ACC112 (cell line): ENCODE results near the gene DPF3.
"Not testable (repeated sequence)": the region's sequence is repeated elsewhere in the genome, so short reads cannot be mapped to it uniquely, and the experiment has no call there.

Experiments
- H2AFZ ChIP-seq: fragments of 200-600 bp; sonication (generic); one replicate; pipeline ENCODE4 v1.6.0; 2017; ENCODE audit warnings: antibody characterized with exemption, low read length; ENCODE audit not compliant: unreplicated experiment
- H3K27ac ChIP-seq: fragments of 200-600 bp; sonication (generic); 2 replicates; pipeline ENCODE4 v1.5.1; 2014; ENCODE audit warnings: low read depth, mild to moderate bottlenecking, antibody characterized with exemption, low read length, moderate library complexity
- H3K27me3 ChIP-seq: fragments of 200-600 bp; sonication (generic); 2 replicates; pipeline ENCODE4 v1.6.1; 2014; ENCODE audit warnings: mild to moderate bottlenecking, antibody characterized with exemption, low read length, moderate library complexity, mixed read lengths; ENCODE audit not compliant: insufficient read depth
- H3K36me3 ChIP-seq: fragments of 200-600 bp; sonication (generic); 2 replicates; pipeline ENCODE4 v1.6.1; 2016; ENCODE audit warnings: mild to moderate bottlenecking, antibody characterized with exemption, low read length, moderate library complexity, mixed read lengths; ENCODE audit not compliant: insufficient read depth
- H3K4me1 ChIP-seq: fragments of 200-600 bp; sonication (generic); one replicate; pipeline ENCODE4 v1.6.1; 2016; ENCODE audit warnings: low read length, mixed read lengths; ENCODE audit not compliant: insufficient read depth, unreplicated experiment, control insufficient read depth
- H3K4me3 ChIP-seq: fragments of 200-600 bp; sonication (generic); 2 replicates; pipeline ENCODE4 v1.5.1; 2014; ENCODE audit warnings: mild to moderate bottlenecking, low read depth, low read length
- H3K79me2 ChIP-seq: fragments of 200-600 bp; sonication (generic); one replicate; pipeline ENCODE4 v1.6.0; 2016; ENCODE audit warnings: low read length; ENCODE audit not compliant: control insufficient read depth, unreplicated experiment, insufficient read depth

Gene DPF3

DNA sequence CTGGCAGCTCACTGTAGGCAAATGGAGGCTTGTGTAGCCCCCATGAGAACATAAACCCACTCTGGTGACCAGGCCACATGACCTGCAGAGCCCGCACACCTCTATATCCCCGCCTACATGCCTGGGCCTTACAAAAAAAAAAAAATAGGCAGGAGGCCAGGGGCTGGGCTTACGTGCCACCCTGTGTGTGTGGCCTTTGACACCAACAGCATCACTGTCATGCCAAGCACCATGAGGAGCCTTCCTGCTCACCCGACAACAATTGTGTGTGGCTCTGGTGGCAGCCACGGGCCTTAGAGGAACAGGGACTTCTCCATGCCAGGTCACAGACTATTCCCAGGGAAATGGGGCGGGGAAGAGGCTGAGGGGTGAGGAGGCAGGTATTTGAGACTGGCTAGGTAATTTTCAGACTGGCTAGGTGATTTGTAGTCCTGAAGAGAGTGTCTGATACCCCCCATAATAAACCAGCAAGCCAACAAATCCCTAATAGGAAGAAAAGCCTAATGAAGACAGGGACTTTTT is 140.0 kb downstream of the DPF3 start:
- no peak overlapping the region for H3K27ac ChIP-seq
- H2AFZ ChIP-seq: no peak overlapping the region
- no peaks in the 10 kb centered on the region for H3K79me2 ChIP-seq
- no peaks in the 10 kb centered on the region for H3K4me1 ChIP-seq
- no peaks in the 10 kb centered on the region for H3K27me3 ChIP-seq
- no peak overlapping the region for H3K4me3 ChIP-seq
- H3K36me3 ChIP-seq: no peaks in the 10 kb centered on the region; the same call in 1 of the 2 replicates

DNA sequence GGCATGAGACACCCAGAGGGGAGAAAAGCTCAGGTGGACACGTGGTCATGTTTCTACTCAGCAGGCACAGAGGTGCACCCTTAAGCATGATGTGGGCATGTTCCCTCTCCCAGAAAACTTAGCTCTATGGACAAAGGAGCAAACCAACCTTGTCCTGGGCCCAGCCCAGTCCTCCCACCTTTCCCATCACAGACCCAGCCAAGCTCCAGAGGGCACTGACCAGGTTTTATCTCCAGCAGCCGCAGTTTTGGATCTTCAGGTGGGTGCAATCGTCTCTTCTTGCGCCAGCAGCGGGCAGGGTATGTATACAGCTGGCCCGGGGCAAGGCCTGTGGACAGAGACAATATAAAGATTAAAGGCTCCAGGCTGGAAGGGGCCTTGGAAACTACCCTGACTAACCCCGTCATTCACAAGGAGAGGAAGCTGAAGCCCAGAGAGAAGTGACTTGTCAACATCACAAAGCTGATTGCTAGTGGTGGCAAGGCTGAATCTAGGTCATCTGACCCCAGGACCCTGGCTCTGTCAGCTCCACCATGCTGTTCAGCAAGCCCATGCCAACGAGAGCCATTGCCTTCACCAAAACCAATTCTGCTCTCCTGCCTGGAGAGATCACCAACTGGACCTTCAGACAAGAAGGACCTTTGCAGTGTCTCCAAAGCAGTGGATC is 140.7 kb downstream of the DPF3 start:
- Histone ChIP-seq H2AFZ (no peak overlapping the region), H3K4me1 (no peaks in the 10 kb centered on the region), H3K36me3 (no peaks in the 10 kb centered on the region), H3K4me3 (no peak overlapping the region), H3K27ac (no peak overlapping the region), H3K27me3 (no peaks in the 10 kb centered on the region), H3K79me2 (no peaks in the 10 kb centered on the region)

DNA sequence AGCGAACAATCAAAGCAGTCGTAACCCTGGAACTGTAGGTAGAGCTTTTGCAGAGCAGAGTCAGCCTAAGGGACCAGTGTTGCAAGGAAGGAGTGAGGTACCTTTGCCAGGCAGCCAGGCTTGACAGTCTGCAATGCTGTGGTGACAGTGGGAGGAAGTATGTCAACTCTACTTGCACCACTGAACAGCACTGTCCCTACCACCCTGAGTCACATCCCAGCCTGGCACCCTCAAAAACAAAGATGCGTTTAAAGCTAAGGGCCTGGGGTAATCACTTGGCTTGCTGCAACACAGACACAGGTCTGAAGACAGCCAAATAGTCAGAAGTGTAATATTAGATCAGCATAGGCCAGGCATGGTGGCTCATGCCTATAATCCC is 141.9 kb downstream of the DPF3 start:
- Histone ChIP-seq H3K79me2 (no peaks in the 10 kb centered on the region), H3K36me3 (no peaks in the 10 kb centered on the region), H3K4me1 (peaks cover 2% of the 10 kb centered on the region), H3K27ac (no peak overlapping the region), H2AFZ (no peak overlapping the region), H3K4me3 (no peak overlapping the region), H3K27me3 (no peaks in the 10 kb centered on the region)

DNA sequence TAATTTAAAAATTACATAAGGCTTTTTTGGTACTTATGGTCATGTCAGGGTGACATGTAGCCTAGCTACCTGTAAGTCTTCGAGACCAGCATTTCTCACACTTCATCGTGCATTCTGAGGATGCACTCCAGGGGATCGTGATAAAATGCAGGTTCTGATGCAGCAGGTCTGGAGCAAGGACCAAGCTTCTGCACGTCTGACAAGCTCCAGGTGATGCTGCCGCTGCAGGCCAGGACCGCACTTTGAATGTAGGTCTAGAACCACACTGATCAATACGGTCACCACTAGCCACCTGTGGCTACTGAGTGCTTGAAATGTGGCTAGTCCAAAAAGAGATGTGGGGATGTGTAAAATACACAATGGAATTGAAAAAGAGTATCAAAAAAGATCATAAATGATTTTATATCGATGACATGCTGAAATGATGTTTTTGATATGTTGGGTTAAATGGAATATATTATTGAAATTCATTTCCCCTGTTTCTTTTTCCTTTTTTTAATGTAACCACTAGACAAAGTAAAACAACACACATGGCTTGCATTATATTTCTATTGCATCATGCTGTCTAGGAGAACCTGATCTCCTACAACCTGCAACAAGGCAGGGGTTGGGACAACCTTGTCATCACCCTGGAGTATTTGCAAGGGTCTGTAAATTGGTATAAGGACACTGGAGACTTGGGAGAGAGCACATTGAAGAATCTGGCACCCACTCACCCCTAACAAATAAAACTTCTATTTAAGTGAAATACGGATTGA is 142.4 kb downstream of the DPF3 start:
- Histone ChIP-seq H2AFZ (no peak overlapping the region), H3K27ac (no peak overlapping the region), H3K4me3 (no peak overlapping the region), H3K27me3 (no peaks in the 10 kb centered on the region), H3K4me1 (peaks cover 8% of the 10 kb centered on the region), H3K36me3 (no peaks in the 10 kb centered on the region), H3K79me2 (no peaks in the 10 kb centered on the region)

DNA sequence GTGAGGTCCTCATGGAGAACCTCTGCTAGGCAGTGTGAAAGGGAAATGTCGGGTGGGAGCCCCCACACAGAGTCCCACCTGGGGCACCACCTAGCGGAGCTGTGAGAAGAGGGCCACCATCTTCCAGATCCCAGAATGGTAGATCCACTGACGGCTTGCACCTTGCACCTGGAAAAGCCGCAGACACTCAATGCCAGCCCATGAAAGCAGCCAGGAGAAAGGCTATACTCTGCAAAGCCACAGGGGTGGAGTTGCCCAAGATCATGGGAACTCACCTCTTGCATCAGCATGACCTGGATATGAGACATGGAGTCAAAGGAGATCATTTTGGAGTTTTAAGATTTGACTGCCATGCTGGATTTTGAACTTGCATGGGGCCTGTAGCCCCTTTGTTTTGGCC is 145.0 kb downstream of the DPF3 start:
- not testable (repeated sequence) for H2AFZ ChIP-seq, H3K27ac ChIP-seq, H3K4me3 ChIP-seq, H3K27me3 ChIP-seq, H3K79me2 ChIP-seq, H3K36me3 ChIP-seq
- peaks cover 29% of the 10 kb centered on the region for H3K4me1 ChIP-seq

DNA sequence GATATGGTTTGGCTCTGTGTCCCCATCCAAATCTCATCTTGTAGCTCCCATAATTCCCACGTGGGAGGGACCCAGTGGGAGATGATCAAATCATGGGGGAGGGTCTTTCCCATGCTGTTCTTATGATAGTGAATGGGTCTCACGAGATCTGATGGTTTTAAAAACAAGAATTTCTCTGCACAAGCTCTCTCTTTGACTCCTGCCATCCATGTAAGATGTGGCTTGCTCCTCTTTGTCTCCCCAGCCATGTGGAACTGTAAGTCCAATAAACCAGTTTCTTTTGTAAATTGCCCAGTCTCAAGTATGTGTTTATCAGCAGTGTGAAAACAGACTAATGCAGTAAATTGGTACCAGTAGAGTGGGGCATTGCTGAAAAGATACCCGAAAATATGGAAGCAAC is 146.2 kb downstream of the DPF3 start:
- H3K4me3 ChIP-seq: no peak overlapping the region
- H2AFZ ChIP-seq: no peak overlapping the region
- H3K27ac ChIP-seq: no peak overlapping the region
- H3K79me2 ChIP-seq: no peaks in the 10 kb centered on the region
- no peaks in the 10 kb centered on the region for H3K27me3 ChIP-seq
- peaks cover 37% of the 10 kb centered on the region for H3K4me1 ChIP-seq
- H3K36me3 ChIP-seq: no peaks in the 10 kb centered on the region

DNA sequence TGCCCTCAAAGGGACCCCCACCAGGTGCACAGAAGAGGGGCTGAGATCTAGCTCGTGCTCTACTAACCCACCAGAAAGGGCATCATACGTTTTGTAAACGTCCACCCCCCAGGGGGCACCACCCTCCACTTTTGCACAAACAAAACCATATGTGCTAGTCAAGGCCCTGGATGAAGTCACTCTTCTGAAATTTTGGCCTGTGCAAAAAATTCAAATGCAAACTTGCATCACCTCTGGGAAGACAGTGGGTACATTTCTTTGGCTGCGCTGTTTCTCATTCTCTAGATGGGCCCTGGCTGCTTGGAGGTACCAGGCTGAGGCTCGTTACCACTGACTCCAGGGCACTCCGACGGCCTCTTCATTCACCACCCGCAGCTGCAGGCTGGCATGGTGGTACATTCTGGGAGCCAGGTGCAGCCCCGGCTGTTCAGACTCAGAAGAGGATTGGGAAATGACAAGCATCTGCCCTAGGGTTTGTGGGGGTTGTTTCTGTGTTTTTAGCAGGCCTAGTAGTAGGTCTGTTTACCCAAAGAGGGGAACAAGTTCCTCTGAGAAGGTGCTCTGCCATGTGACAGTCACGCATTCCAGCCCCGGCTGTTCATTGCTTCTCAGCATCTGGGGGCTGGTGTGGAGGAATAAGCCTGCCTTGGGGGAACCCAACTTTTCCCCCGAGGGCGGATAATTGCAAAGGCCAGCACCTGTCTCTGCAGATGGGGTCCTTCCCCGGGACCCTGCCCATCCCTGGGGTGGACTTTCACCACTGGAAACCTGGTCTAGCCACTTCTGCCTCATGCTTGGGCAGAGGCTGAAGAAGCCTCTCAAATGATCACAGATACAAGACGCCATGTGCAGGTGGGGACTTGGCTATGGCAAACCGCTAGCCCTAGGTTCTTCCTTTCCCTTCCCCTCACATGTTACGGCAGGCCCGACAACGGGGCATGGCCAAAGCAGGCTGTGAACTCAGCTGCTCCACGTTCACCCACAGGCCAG is 147.6 kb downstream of the DPF3 start:
- H3K79me2 ChIP-seq: no peaks in the 10 kb centered on the region
- peak overlapping the region; percentile 87 for H2AFZ ChIP-seq
- no peaks in the 10 kb centered on the region for H3K27me3 ChIP-seq
- H3K36me3 ChIP-seq: no peaks in the 10 kb centered on the region
- H3K4me3 ChIP-seq: peak overlapping the region; percentile 59; the same call in 1 of the 2 replicates
- H3K27ac ChIP-seq: peak overlapping the region; percentile 82
- peaks cover 37% of the 10 kb centered on the region for H3K4me1 ChIP-seq

DNA sequence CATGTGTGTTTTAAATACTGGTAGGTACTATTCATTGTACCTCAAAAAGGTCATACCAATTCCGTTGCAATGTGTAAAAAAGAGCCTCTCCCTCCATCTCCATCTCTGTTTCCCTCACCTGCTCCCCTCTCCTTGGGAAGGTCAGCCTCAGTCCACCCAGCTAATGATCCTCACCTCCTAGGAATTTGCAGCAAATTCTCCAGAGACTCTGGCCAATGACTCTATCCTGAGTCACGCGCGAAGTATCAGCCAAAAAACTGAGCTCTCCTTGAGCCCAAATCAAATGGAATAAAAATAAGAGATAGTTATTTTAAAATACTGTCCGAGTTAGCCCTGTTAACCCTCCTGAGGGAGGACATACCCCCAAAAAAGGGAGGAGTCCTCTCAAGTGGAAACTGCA is 148.4 kb downstream of the DPF3 start:
- H3K27ac ChIP-seq: peak overlapping the region; percentile 82
- H3K4me3 ChIP-seq: peak overlapping the region; percentile 59; the same call in 1 of the 2 replicates
- H3K36me3 ChIP-seq: no peaks in the 10 kb centered on the region
- H2AFZ ChIP-seq: peak overlapping the region; percentile 87
- H3K4me1 ChIP-seq: peaks cover 37% of the 10 kb centered on the region
- H3K27me3 ChIP-seq: no peaks in the 10 kb centered on the region
- no peaks in the 10 kb centered on the region for H3K79me2 ChIP-seq

DNA sequence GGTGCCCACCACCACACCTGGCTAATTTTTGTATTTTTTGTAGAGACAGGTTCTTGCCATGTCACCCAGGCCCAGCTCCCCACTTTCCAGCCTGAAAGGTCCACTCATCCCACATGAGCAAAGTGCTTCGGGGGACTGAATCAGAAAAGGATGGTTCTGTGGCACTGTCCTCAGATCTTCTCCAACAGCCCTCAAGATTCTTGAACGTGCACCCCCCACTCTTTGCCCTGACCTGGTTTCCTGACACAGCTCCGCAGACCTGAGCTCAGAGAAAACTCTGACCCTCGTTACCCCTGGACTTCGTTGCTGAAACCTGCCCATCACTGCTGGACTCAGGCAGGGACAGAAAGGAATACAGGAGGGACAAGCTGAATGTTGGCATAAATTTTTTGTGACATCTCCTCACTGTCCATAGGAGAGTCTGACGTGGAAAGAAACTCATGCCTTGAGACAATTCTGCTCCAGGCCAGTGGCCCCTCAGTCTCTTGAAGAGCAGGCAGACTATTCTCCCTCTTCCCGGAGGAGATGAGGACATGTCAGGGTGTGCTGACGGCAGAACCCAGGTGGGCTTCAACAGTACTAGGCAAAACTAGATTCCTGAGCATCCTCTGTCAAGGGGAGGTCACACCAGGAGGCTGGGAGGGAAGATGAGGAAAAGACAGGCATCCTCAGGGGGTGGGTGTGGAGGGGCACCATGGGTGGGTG is 149.3 kb downstream of the DPF3 start:
- Histone ChIP-seq H3K4me3 (no peak overlapping the region), H3K79me2 (no peaks in the 10 kb centered on the region), H3K4me1 (peaks cover 37% of the 10 kb centered on the region), H2AFZ (no peak overlapping the region), H3K27ac (no peak overlapping the region), H3K27me3 (no peaks in the 10 kb centered on the region), H3K36me3 (no peaks in the 10 kb centered on the region)

DNA sequence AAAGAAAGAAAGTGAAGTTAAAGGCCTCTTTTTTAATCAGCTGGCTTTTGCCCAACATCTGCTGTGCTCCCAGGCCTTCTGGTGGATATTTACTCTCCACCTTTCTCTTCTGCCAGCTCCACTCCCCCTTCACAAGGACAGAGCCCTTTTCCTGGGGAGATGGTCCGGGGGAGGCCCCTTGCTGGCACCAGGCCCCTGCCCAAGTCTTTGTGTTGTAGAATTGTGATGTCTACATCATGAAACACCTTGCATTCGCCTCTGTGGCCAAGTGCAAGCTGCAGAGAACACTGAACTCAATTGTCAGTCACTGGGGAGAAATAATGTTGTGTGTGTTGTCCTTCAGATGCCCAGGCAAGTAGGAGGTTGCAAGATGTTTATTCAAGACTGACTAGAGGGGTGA is 150.3 kb downstream of the DPF3 start:
- no peaks in the 10 kb centered on the region for H3K27me3 ChIP-seq
- H3K4me3 ChIP-seq: no peak overlapping the region
- no peaks in the 10 kb centered on the region for H3K79me2 ChIP-seq
- no peak overlapping the region for H3K27ac ChIP-seq
- H3K36me3 ChIP-seq: no peaks in the 10 kb centered on the region
- H3K4me1 ChIP-seq: peaks cover 37% of the 10 kb centered on the region
- no peak overlapping the region for H2AFZ ChIP-seq
